GM13977 (cell line): ENCODE results near the gene CABP2.
A peak's percentile ranks its signal among the peaks of the same experiment; 100 is the strongest.

Source experiments
- DNase-seq: peaks from one replicate; pipeline ENCODE4 v3.0.0; 2012; ENCODE audit warnings: low spot score
- CTCF ChIP-seq: IDR thresholded peaks from 2 replicates; pipeline ENCODE4 v1.5.1; 2012; ENCODE audit warnings: mild to moderate bottlenecking, control low read depth; ENCODE audit not compliant: insufficient read depth; ENCODE audit errors: extremely low read depth, missing control alignments
- in situ Hi-C: fragments of 300-500 bp; cut with MboI; formaldehyde crosslinking; loops from one replicate; pipeline ENCODE4 v1.12.0; 2022; ENCODE audit warnings: low sequenced_read_pairs, low pct_unique_long_range_greater_than_20kb, mixed read lengths, inconsistent platforms; ENCODE audit not compliant: unreplicated experiment

The CABP2 gene

GRCh38 chr11:67522338-67522737, 908 bp downstream of the CABP2 start:
- TF ChIP-seq CTCF, result no peak
- in situ Hi-C loops, result no loop called here
- no peak for DNase-seq

- TF ChIP-seq CTCF, result no peak
- in situ Hi-C loops, result no loop called here
- DNase-seq, result no peak
These were observed 1.3 kb downstream of the CABP2 start for GRCh38 chr11:67521924-67522323.

- no peak for TF ChIP-seq CTCF
- in situ Hi-C loops, result no loop called here
- DNase-seq, result peak; percentile 26
These were observed 2.1 kb downstream of the CABP2 start for GRCh38 chr11:67520856-67521824.

- in situ Hi-C loops, result no loop called here
- TF ChIP-seq CTCF, result no peak
These were observed 3.5 kb downstream of the CABP2 start for GRCh38 chr11:67519726-67520125.

GRCh38 chr11:67517784-67518552, 5.3 kb downstream of the CABP2 start:
- TF ChIP-seq CTCF, result no peak
- in situ Hi-C loops, result no loop called here
- no peak for DNase-seq

More at GRCh38 chr11:67519726-67520125, 3.5 kb downstream of the CABP2 start:
- DNase-seq, result no peak

- no peak for DNase-seq
- no peak for TF ChIP-seq CTCF
- in situ Hi-C loops, result no loop called here
These were observed 6.4 kb downstream of the CABP2 start for GRCh38 chr11:67516806-67517205.
